ENCODE measurements around the gene LHX8.
"Not testable (repeated sequence)": the region's sequence is repeated elsewhere in the genome, so short reads cannot be mapped to it uniquely, and the experiment has no call there.

LHX8 gene

DNA sequence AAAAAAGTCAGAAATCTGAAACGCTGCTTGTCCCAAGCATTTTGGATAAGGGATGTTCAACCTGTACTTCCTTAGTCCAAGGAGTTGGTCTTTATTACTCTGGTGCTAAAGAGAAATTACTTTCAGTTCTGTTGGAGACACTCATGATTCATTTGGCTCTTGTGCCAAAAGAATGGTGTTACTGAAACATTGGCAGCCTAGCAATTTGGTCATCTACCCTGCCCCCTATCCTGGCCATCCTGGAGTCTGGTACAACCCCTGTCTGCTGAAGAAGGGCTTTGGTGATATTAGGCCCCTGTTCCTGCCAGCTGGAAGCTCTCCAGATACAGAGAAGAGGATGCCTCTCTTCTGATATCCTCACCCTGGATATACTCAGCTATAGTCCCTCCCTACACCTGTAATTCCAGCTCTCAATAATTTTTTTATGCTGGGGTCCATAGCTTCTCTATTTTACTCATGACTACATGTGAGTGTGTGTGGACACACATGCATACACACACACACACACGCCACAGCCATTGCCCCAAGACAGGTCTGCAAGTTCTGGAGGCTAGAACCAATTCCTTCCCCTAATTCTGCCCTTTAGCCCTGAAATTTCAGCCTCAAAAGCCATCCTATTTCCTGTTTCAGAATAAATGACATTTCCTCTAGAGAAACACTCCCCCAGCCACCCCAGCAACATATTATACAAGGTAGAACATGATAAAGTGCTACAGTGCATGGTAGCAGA lies 40.0 kb downstream of the LHX8 start:
- Histone ChIP-seq H3K4me1 (ENCODE audit: insufficient read depth, poor library complexity, severe bottlenecking) (no peaks in the 10 kb centered on the region), H3K4me3 (ENCODE audit: severe bottlenecking) (no peak overlapping the region), H3K27ac (ENCODE audit: poor library complexity, severe bottlenecking) (no peak overlapping the region), H3K36me3 (ENCODE audit: low read depth) (no peaks in the 10 kb centered on the region), H3K9me3 (ENCODE audit: severe bottlenecking) (no peaks in the 10 kb centered on the region), H3K27me3 (ENCODE audit: insufficient read depth, poor library complexity, severe bottlenecking) (no peaks in the 10 kb centered on the region)
- TF ChIP-seq, protein P1, sequence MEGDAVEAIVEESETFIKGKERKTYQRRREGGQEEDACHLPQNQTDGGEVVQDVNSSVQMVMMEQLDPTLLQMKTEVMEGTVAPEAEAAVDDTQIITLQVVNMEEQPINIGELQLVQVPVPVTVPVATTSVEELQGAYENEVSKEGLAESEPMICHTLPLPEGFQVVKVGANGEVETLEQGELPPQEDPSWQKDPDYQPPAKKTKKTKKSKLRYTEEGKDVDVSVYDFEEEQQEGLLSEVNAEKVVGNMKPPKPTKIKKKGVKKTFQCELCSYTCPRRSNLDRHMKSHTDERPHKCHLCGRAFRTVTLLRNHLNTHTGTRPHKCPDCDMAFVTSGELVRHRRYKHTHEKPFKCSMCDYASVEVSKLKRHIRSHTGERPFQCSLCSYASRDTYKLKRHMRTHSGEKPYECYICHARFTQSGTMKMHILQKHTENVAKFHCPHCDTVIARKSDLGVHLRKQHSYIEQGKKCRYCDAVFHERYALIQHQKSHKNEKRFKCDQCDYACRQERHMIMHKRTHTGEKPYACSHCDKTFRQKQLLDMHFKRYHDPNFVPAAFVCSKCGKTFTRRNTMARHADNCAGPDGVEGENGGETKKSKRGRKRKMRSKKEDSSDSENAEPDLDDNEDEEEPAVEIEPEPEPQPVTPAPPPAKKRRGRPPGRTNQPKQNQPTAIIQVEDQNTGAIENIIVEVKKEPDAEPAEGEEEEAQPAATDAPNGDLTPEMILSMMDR (IDR thresholded peaks at IDR 0.05; ENCODE audit: poor library complexity, severe bottlenecking): no peak
- DNase-seq (ENCODE audit: low spot score) (no peak), ATAC-seq (ENCODE audit: low read depth) (no peak)

DNA sequence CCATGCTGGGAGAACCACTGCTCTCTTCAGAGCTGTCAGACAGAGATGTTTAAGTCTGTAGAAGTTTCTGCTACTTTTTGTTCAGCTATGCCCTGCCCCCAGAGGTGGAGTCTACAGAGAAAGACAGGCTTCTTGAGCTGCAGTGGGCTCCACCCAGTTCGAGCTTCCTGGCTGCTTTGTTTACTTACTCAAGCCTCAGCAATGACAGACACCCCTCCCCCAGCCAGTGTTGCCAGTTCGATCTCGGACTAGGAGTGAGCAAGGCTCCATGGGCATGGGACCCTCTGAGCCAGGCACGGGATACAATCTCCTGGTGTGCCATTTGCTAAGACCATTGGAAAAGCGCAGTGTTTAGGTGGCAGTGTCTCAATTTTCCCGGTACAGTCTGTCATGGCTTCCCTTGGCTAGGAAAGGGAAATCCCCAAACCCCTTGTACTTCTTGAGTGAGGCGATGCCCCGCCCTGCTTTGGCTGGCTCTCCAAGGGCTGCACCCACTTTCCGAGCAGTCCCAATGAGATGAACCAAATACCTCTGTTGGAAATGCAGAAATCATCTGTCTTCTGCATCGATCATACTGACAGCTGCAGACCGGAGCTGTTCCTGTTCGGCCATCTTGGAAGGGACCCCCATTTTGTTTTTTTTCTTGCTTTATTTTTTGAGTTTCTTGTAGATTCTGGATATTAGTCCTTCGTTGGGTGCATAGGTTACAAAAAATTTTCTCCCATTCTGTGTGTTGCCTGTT lies 47.2 kb downstream of the LHX8 start:
- not testable (repeated sequence) for H3K4me3 ChIP-seq (ENCODE audit: severe bottlenecking); H3K36me3 ChIP-seq (ENCODE audit: low read depth); H3K9me3 ChIP-seq (ENCODE audit: severe bottlenecking); H3K27ac ChIP-seq (ENCODE audit: poor library complexity, severe bottlenecking); ATAC-seq (ENCODE audit: low read depth); H3K4me1 ChIP-seq (ENCODE audit: insufficient read depth, poor library complexity, severe bottlenecking); H3K27me3 ChIP-seq (ENCODE audit: insufficient read depth, poor library complexity, severe bottlenecking); DNase-seq (ENCODE audit: low spot score)

DNA sequence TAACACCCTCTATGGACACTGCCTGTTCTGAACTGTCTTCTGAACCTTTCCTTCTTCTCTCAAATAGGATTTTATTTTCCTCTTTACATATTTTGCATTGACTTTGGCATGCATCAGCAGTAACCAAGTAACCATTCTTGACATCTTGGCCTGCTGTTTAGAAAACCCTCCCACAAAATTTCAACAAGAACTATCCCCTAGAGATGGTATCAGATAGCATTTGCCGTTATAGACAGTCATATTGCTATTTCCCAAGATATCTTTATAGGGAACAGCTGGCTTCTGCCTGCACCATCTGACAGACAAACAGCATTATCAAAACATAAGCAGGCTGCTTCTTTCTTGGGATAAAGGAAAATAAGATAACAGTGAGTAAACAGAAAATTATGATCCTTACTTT lies 54.7 kb downstream of the LHX8 start:
- H3K27ac ChIP-seq (ENCODE audit: poor library complexity, severe bottlenecking): no peak overlapping the region
- no peak for DNase-seq (ENCODE audit: low spot score)
- no peaks in the 10 kb centered on the region for H3K36me3 ChIP-seq (ENCODE audit: low read depth)
- H3K4me3 ChIP-seq (ENCODE audit: severe bottlenecking): no peak overlapping the region
- peaks cover 24% of the 10 kb centered on the region for H3K27me3 ChIP-seq (ENCODE audit: insufficient read depth, poor library complexity, severe bottlenecking)
- ATAC-seq (ENCODE audit: low read depth): no peak
- no peaks in the 10 kb centered on the region for H3K4me1 ChIP-seq (ENCODE audit: insufficient read depth, poor library complexity, severe bottlenecking)
- H3K9me3 ChIP-seq (ENCODE audit: severe bottlenecking): no peaks in the 10 kb centered on the region
- TF ChIP-seq, protein P1 (IDR thresholded peaks at IDR 0.05; ENCODE audit: poor library complexity, severe bottlenecking): no peak

- Histone ChIP-seq H3K9me3 (ENCODE audit: severe bottlenecking) (no peaks in the 10 kb centered on the region), H3K27ac (ENCODE audit: poor library complexity, severe bottlenecking) (no peak overlapping the region), H3K4me1 (ENCODE audit: insufficient read depth, poor library complexity, severe bottlenecking) (no peaks in the 10 kb centered on the region), H3K4me3 (ENCODE audit: severe bottlenecking) (no peak overlapping the region), H3K36me3 (ENCODE audit: low read depth) (no peaks in the 10 kb centered on the region), H3K27me3 (ENCODE audit: insufficient read depth, poor library complexity, severe bottlenecking) (peaks cover 22% of the 10 kb centered on the region)
- ATAC-seq (ENCODE audit: low read depth): no peak
- DNase-seq (ENCODE audit: low spot score): no peak
- TF ChIP-seq, protein P1 (IDR thresholded peaks at IDR 0.05; ENCODE audit: poor library complexity, severe bottlenecking): no peak
Measured at GRCh38 chr1:75198163-75198562, 64.0 kb downstream of the LHX8 start.

DNA sequence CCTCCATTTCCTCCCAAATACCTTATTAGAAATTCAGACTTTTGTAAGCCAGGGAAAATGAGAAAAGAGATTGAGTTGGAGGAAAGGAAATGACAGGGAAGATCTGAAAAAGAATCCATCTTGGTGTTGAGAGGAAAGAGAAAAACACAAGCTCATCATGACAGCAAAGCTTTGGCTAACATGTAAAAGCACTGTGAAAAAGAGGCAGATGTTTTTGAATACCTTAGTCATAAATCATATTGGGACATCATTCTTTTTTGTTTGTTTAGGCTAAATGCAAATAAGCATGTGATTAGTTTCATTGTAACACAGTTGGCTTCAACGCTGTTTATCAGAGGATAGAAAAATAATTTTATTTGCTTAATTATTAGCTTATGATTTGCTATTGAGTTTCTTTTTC lies 64.6 kb downstream of the LHX8 start:
- Histone ChIP-seq H3K27ac (ENCODE audit: poor library complexity, severe bottlenecking) (no peak overlapping the region), H3K4me3 (ENCODE audit: severe bottlenecking) (no peak overlapping the region), H3K36me3 (ENCODE audit: low read depth) (no peaks in the 10 kb centered on the region), H3K27me3 (ENCODE audit: insufficient read depth, poor library complexity, severe bottlenecking) (peaks cover 16% of the 10 kb centered on the region), H3K4me1 (ENCODE audit: insufficient read depth, poor library complexity, severe bottlenecking) (no peaks in the 10 kb centered on the region), H3K9me3 (ENCODE audit: severe bottlenecking) (no peaks in the 10 kb centered on the region)
- ATAC-seq (ENCODE audit: low read depth): no peak
- DNase-seq (ENCODE audit: low spot score): no peak
- TF ChIP-seq, protein P1 (IDR thresholded peaks at IDR 0.05; ENCODE audit: poor library complexity, severe bottlenecking): no peak
